ENCODE results near the gene PCDHA7. TPM values are rescaled to one million over a fixed set of nuclear protein-coding genes. Genes with fewer than 3 reads are reported as not detected.
"Not testable (repeated sequence)": the region's sequence is repeated elsewhere in the genome, so short reads cannot be mapped to it uniquely, and the experiment has no call there.

PCDHA7 gene
- not detected for total RNA-seq

DNA sequence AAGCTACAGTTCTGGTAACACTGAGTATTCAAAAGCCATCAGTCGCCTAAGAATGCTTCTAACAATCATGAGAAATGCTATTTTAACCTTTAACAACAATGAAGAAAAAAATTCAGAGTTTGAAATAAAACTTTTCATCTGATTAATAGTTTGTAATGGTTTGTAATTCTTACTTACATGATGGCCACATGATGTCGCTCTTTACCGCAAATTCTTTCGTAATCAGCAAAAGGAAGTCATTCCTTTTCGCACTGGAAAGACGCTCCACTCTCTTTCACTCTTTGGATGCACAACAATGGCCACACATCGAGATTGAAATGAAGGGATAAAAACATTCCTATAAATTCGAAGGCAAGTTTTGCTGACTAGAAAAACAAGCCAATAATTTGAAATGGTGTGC is at the start of gene PCDHA7:
PCDHA7 (plus strand) TSS at position 277 of the 400 bp plus-strand sequence; CDS start at position 392, 115 bp downstream.
- ChIA-PET POLR2A (no interaction called here), CTCF (no interaction called here)

GRCh38 chr5:140785905-140786686 is 48.0 kb upstream of the PCDHA7 start, which contains the start of gene PCDHA1:
Gene PCDHA1 (plus strand): TSS chr5:140786140.
- ChIA-PET CTCF (no interaction called here), POLR2A (no interaction called here)

DNA sequence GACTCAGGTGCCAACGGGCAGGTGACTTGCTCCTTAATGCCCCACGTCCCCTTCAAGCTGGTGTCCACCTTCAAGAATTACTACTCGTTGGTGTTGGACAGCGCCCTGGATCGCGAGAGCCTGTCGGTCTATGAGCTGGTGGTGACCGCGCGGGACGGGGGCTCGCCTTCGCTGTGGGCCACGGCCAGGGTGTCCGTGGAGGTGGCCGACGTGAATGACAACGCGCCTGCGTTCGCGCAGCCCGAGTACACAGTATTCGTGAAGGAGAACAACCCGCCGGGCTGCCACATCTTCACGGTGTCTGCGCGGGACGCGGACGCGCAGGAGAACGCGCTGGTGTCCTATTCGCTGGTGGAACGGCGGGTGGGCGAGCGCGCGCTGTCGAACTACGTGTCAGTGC is 46.6 kb upstream of the PCDHA7 start:
- CTCF ChIA-PET, POLR2A ChIA-PET: not testable (repeated sequence)

DNA sequence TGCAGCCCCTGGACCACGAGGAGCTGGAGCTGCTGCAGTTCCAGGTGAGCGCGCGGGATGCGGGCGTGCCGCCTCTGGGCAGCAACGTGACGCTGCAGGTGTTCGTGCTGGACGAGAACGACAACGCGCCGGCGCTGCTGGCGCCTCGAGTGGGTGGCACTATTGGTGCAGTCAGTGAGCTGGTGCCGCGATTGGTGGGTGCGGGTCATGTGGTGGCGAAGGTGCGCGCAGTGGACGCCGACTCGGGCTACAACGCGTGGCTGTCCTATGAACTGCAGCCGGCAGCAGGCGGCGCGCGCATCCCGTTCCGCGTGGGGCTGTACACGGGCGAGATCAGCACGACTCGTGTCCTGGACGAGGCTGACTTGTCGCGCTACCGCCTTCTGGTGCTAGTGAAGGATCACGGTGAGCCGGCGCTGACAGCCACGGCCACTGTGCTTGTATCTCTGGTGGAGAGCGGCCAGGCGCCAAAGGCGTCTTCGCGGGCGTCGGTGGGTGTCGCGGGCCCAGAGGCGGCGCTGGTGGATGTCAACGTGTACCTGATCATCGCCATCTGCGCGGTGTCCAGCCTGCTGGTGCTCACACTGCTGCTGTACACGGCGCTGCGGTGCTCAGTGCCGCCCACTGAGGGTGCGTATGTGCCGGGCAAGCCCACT is 46.1 kb upstream of the PCDHA7 start:
- CTCF ChIA-PET, POLR2A ChIA-PET: not testable (repeated sequence)

DNA sequence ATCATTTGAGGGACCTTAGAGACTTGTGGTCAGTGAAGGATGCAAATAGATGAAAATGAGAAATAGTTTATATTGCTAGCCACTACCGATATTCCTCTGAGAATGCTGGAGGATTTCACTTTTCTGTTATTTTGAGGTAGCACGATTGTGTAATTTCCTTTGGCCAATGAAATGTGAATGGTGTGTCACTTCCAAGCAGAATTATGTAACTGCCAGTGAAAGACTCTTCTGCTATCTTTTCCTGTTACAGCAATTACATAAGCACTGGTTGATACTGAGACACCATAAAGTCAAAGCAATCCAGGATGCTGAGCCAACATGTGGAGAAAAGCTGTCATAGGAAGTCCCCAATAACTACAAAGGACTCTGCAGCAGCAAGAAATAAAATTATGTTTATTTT is 43.0 kb upstream of the PCDHA7 start:
- CTCF ChIA-PET = no interaction called here
- POLR2A ChIA-PET = no interaction called here

DNA sequence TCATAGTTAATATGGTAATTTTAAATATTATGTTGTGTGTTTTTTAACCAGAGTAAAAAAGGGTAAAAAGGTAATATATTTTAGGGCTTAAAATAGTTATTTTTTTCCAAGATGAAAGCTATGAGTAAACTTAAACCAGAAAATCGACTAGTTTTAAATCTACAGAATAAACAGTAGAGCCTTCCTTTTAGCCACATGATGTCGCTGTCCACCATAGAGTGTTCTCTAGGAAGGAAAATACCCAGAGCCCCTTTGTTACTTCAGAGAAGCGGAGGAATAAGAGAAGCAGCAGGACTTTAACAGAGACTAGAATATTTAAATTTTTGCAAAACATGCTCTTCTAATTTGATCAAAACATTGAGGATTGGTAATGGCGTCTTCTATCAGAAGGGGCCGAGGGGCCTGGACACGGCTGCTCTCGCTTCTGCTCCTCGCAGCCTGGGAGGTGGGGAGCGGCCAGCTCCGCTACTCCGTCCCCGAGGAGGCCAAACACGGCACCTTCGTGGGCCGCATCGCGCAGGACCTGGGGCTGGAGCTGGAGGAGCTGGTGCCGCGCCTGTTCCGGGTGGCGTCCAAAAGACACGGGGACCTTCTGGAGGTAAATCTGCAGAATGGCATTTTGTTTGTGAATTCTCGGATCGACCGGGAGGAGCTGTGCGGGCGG is 39.3 kb upstream of the PCDHA7 start, which contains the start of gene PCDHA2:
PCDHA2 (plus strand) TSS at position 258 of the 664 bp plus-strand sequence.
- ChIA-PET CTCF (no interaction called here), POLR2A (no interaction called here)

DNA sequence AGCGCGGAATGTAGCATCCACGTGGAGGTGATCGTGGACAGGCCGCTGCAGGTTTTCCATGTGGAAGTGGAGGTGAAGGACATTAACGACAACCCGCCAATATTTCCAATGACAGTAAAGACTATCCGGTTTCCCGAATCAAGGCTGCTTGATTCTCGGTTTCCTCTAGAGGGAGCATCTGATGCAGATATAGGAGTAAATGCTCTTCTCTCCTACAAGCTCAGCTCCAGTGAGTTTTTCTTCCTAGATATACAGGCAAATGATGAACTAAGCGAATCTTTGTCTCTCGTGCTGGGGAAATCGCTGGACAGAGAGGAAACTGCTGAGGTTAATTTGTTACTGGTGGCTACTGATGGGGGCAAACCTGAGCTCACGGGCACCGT is 38.8 kb upstream of the PCDHA7 start:
- ChIA-PET CTCF (no interaction called here), POLR2A (no interaction called here)

- CTCF ChIA-PET, POLR2A ChIA-PET: not testable (repeated sequence)
Measured at GRCh38 chr5:140796072-140796717, 37.9 kb upstream of the PCDHA7 start.

- CTCF ChIA-PET = no interaction called here
- POLR2A ChIA-PET = no interaction called here
Measured at GRCh38 chr5:140796718-140797095, 37.4 kb upstream of the PCDHA7 start.

DNA sequence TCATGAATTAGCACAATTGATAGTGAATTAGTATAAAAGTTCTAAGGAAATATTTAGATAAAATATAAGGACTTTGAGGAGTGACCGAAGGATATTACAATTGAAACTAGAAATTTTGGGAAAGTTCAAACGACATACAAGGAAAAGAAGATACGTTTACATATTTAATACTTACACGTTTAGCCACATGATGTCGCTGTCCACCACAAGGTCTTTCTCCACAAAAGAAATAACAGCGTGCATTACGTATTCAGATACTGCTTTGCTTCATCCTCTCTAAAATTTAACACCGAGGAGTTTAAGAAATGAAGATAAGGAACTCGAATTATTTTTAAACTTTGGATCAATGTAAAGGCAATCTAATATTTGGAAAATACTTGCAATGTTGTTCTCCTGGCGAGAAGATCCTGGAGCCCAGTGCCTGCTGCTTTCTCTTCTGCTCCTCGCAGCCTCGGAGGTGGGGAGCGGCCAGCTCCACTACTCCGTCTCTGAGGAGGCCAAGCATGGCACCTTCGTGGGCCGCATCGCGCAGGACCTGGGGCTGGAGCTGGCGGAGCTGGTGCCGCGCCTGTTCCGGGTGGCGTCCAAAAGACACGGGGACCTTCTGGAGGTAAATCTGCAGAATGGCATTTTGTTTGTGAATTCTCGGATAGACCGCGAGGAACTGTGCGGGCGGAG is 33.1 kb upstream of the PCDHA7 start, which contains the start of gene PCDHA3:
PCDHA3 (plus strand) TSS at position 242 of the 678 bp plus-strand sequence.
- POLR2A ChIA-PET = no interaction called here
- CTCF ChIA-PET = no interaction called here

DNA sequence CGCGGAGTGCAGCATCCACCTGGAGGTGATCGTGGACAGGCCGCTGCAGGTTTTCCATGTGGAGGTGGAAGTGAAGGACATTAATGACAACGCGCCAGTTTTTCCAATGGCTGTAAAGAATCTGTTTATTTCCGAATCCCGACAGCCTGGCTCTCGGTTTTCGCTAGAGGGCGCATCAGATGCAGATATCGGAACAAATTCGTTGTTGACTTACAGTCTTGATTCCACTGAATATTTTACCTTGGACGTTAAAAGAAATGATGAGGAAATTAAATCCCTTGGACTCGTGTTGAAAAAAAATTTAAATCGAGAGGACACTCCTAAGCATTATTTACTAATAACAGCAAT is 32.6 kb upstream of the PCDHA7 start:
- POLR2A ChIA-PET = no interaction called here
- CTCF ChIA-PET = no interaction called here

DNA sequence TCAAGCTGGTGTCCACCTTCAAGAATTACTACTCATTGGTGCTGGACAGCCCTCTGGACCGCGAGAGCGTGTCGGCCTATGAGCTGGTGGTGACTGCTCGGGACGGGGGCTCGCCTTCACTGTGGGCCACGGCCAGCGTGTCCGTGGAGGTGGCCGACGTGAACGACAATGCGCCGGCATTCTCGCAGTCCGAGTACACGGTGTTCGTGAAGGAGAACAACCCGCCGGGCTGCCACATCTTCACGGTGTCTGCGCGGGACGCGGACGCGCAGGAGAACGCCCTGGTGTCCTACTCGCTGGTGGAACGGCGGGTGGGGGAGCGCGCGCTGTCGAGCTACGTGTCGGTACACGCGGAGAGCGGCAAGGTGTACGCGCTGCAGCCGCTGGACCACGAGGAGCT is 31.7 kb upstream of the PCDHA7 start:
- POLR2A ChIA-PET, CTCF ChIA-PET: not testable (repeated sequence)

GRCh38 chr5:140802781-140803271 is 31.2 kb upstream of the PCDHA7 start:
- ChIA-PET CTCF (no interaction called here), POLR2A (no interaction called here)

GRCh38 chr5:140806834-140807775 is 27.0 kb upstream of the PCDHA7 start, which contains the start of gene PCDHA4:
Gene PCDHA4 (plus strand): TSS chr5:140807068.
- ChIA-PET CTCF (no interaction called here), POLR2A (no interaction called here)

DNA sequence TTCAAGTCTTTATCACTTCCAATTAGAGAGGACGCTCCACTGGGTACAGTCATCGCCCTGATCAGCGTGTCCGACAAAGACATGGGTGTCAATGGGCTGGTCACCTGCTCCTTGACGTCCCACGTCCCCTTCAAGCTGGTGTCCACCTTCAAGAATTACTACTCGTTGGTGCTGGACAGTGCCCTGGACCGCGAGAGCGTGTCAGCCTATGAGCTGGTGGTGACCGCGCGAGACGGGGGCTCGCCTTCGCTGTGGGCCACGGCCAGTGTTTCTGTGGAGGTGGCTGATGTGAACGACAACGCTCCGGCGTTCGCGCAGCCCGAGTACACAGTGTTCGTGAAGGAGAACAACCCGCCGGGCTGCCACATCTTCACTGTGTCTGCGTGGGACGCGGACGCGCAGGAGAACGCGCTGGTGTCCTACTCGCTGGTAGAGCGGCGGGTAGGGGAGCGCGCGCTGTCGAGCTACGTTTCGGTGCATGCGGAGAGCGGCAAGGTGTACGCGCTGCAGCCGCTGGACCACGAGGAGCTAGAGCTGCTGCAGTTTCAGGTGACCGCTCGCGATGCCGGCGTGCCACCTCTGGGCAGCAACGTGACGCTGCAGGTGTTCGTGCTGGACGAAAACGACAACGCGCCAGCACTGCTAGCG is 25.7 kb upstream of the PCDHA7 start:
- CTCF ChIA-PET, POLR2A ChIA-PET: not testable (repeated sequence)

DNA sequence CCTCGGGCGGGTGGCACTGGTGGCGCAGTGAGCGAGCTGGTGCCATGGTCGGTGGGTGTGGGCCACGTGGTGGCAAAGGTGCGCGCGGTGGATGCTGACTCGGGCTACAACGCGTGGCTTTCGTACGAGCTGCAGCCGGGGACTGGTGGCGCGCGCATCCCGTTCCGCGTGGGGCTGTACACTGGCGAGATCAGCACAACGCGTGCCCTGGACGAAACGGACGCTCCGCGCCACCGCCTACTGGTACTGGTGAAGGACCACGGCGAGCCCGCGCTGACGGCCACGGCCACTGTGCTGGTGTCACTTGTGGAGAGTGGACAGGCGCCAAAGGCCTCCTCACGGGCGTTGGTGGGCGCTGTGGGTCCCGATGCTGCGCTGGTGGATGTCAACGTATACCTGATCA is 25.2 kb upstream of the PCDHA7 start:
- ChIA-PET CTCF (no interaction called here), POLR2A (no interaction called here)

- CTCF ChIA-PET = no interaction called here
- POLR2A ChIA-PET = no interaction called here
Measured at GRCh38 chr5:140821375-140822280, 12.4 kb upstream of the PCDHA7 start, which contains the start of gene PCDHA5. Gene PCDHA5 (plus strand): TSS chr5:140821613.
